Measurements from ENCODE around the gene PACC1.

DNA sequence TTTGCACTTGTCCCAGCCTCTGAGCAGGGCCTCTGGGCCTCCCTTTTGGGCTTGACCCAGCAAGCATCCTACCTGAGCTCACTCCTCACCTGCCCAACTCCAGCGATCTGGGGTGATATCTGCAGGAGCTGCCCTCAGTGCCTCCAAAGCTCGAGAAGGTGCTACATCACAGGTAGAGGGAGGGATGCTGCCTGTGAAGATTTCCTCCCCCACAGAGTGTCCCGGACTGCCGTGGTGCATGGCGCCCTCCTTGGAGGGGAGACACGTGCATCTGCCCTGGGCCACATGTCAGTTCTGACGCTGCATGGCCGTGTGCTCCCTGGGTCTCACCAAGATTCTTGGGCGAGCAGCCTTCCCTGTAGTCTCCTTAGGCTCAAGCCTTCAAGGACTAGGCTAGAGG is 45.7 kb upstream of the PACC1 start:
- TF ChIP-seq, protein P1, sequence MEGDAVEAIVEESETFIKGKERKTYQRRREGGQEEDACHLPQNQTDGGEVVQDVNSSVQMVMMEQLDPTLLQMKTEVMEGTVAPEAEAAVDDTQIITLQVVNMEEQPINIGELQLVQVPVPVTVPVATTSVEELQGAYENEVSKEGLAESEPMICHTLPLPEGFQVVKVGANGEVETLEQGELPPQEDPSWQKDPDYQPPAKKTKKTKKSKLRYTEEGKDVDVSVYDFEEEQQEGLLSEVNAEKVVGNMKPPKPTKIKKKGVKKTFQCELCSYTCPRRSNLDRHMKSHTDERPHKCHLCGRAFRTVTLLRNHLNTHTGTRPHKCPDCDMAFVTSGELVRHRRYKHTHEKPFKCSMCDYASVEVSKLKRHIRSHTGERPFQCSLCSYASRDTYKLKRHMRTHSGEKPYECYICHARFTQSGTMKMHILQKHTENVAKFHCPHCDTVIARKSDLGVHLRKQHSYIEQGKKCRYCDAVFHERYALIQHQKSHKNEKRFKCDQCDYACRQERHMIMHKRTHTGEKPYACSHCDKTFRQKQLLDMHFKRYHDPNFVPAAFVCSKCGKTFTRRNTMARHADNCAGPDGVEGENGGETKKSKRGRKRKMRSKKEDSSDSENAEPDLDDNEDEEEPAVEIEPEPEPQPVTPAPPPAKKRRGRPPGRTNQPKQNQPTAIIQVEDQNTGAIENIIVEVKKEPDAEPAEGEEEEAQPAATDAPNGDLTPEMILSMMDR (IDR thresholded peaks at IDR 0.05): no peak
- no peak for TF ChIP-seq POLR2A (IDR thresholded peaks at IDR 0.05)

All from testis (tissue), 2 donors.